Effector CD8-positive, alpha-beta T cell (primary cell): ENCODE data around the gene SCPEP1.
"Not testable (repeated sequence)": the region's sequence is repeated elsewhere in the genome, so short reads cannot be mapped to it uniquely, and the experiment has no call there.

ENCODE experiments used
- DNase-seq: peaks from one replicate; lab custom pipeline; 2025; lab: John Stamatoyannopoulos, UW

The SCPEP1 gene

DNA sequence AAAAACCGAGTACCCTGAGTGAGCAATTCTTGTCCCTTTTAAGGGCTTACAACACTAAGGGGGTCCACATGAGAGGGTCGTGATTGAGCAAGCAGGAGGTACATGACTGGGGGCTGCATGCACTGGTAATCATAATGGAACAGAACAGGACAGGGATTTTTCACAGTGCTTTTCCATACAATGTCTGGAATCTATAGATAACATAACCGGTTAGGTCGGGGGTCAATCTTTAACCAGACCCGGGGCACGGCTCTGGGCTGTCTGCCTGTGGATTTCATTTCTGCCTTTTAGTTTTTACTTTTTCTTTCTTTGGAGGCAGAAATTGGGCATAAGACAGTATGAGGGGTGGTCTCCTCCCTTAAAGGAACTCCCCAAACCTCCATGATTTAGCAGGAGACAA lies 12.2 kb upstream of the SCPEP1 start:
- DNase-seq: not testable (repeated sequence)

DNA sequence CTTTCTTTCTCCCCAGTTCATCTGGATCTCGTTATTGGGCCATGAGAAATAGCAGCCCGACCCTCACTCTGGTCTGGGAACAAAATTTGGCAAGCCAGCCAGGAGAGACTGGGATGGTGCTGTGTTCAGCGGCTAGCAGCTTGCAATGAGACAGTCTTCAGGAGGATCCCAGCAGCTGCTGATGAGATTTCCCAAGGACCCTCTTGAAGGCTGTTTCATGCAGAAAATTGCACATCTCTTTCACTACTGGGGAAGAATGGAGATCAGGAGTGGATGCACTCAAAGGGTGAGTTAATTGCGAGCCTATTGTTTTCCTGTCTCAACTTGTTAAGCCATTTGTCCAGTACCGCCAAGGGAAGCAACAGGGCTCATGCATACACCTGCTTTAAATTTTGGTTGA lies 11.6 kb upstream of the SCPEP1 start:
- no peak for DNase-seq

DNA sequence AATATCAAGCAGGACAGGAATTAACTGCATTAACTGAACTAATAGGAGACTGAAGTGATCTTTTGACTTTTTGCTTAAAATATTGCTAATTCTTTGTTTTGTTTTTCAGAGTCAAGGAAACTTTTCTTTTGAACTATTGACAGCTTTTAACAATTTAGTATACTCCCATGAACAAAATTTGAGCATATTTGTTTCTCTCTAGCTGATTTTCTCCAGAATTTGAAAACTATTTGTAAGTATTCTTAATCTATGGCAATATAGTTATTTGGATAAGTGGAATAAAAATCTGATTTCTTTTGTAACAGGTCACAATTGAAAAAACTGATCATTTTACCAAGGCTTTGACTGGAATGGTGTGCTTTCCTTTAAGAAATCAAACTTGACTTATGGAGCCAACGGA lies 7.0 kb upstream of the SCPEP1 start:
- DNase-seq: no peak

DNA sequence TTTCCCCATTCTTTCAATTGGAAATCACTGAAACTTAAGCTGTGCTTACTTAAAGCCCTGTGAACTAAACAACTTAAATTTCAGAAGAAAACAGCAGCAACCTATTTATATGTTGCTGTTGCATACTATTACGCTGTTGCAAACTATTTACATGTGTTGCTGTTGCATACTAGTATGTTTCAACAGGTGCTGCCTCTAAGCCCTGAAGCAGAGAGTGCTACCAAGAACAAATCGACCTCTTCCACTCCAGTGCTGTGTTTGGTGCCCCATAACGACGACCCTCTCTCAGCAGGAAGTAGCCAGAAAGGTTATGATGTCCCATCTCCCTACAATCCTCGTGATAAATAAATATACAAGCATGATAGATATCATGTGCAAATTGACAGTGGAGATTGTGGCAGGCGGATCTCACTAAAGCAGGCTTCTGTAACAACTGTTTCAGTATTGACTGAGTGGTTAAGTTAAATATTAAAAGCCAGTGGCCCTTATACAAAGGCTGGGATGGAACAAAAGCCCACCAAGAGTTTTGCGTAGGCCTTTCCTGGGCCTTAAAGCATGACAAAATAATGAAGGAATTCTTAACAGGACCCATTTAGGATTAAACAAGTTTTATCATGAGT lies 5.7 kb upstream of the SCPEP1 start:
- no peak for DNase-seq

DNA sequence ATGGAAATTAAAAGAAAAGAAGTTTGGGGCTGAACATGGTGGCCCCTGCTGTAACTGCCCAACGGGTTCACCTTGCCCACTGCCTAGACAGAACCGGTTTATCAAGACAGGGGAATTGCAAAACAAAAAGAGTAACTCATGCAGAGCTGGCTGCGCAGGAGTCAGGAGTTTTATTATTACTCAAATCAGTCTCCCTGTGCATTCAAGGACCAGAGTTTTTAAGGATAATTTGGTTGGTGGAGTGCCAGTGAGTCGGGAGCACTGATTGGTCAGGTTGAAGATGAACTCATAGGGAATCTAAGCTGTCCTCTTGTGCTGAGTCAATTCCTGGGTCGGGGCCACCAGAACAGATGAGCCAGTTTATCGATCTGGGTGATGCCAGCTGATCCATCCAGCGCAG lies 4.4 kb upstream of the SCPEP1 start:
- no peak for DNase-seq

DNA sequence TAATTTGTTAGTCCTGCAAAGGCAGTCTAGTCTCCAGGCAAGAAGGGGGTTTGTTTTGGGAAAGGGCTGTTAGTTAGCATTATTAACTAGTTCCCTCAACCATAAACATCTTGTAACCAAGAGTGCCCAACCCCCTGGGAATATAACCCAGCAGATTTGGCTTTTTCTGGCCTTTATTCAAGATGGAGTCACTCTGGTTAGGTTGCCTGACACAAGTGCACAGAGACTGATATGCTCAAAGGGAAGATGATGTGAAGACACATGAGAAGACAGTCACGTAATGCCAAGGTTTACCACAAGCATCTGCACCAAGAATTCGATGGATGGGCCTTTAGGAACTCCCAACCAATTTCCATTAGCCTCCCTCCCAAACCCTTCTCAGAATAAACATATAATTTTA lies 3.9 kb upstream of the SCPEP1 start:
- no peak for DNase-seq

DNA sequence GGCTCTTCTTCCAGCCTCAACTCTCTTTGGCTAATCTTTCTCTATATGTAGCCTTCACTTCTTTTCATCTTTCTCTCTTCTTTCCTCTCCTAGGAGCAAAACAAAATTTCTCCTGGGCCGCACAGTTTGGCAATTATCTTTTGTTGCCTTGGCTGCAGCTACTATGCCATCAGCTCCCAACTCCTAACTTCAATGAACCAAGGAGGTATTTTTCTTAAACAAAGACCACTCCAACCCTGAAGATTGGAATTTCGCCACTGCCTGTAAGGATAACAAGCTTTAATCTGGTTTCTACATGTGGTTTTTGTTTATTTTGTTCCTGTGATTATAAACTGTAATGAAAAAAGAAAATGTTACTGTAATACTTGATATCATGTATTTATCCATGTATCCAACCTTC lies 2.3 kb upstream of the SCPEP1 start:
- no peak for DNase-seq

DNA sequence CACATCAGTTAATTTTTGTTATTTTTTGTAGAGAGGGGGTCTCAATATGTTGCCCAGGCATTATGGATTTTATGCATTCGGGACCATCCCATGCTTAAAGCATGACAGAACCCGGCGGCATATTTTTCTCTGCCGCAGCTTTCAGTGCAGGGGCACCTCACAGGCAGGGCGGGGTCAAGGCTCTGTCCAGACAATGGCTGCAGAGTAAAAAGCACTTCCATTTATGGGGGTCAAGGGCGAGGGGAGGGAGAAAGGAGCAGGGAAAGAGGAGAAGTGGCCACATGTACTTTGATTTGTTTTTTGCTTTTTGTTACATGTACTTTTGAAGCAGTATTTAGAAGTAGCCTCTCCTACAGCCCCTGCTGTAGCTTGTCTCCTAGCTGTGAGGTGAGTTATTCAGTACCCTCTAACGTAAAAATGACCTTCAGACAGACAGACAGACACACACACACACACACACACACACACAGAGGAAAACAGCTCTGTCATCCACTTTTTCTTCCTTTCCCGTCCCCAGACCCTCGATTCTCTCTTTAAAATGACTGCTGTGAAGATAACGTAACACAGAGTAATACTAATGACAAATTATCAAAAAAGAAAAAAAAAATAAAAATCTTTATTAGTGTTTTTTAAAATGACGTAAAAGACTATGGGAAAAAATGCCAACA lies 856 bp upstream of the SCPEP1 start:
- no peak for DNase-seq

DNA sequence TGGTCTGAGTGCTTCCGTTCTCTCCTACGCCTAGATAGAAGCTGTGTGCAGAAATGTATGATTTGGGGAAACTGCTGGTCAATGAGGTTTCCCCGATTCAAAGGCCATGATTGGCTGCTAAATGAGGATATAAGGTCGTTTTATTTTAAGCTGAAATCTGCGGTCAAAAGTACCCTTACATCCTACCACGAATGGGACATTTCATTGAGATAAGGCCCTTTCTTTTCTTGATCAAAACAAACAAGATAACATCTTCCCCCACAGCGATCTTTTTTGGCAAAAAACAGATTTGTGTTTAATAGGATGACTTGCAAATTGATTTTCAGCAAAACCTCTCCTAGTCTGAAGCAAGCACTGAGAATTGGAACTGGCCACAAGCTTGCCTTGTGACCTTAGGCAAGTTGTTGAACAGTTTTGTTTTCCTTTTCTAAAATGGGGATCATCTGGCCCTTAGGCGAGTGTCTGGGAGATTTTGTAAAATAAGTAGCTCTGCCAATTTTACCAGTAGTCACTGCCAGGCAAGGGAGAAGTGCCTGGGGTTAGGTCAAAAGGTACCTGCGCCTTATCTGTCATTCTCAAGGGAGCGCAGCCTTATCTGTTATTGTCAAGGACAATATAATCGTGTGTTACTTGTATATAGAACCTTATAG lies 635 bp downstream of the SCPEP1 start:
- no peak for DNase-seq

DNA sequence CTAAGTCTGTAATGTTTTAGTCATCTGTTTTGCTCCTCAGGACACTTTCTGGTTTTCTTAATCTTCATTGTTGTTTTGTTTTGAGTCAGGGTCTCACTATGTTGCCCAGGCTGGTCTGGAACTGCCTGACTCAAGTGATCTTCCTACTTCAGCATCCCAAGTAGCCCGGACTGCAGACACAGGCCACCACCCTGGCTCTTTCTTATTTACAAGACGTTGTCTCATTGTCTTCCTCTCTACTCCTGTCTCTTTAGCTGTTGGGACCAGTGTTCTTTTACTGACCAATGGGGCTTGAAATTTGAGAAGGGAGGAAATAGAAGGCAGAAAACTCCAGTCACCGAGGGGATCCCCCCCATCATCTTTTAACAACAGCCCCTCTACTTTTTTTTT lies 1.2 kb downstream of the SCPEP1 start:
- DNase-seq: no peak

DNA sequence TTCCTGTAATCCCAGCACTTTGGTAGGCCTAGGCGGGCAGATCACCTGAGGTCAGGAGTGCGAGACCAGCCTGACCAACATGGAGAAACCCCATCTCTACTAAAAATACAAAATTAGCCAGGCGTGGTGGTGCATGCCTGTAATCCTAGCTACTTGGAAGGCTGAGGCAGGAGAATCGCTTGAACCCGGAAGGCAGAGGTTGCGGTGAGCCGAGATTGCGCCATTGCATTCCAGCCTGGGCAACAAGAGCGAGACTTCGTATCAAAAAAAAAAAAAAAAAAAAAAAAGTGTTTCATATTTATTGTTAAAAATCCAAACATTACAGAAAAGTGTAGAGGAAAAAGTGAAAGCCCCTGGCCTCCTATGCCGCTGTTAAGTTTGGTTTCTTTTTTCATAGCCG lies 2.6 kb downstream of the SCPEP1 start:
- not testable (repeated sequence) for DNase-seq

DNA sequence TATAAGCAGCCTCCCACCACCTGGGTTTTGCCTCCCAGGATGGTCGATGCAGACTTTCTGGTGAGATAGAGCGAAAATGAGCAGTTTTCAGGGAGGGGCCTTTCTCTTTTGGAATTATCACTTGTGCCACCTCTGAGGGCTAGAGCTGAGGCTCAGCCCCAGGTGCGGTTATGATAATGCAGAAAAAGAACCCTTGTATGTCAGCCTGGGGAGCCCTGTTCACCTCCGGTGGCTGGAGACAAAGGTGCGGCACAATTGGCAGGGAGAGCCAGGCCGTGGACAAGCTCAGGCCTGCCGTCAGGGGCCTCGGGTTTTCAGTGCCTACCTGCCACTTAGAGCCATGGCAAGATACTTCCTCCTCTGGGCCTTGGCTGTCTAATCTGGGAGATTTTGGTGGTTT lies 4.4 kb downstream of the SCPEP1 start:
- DNase-seq: no peak

DNA sequence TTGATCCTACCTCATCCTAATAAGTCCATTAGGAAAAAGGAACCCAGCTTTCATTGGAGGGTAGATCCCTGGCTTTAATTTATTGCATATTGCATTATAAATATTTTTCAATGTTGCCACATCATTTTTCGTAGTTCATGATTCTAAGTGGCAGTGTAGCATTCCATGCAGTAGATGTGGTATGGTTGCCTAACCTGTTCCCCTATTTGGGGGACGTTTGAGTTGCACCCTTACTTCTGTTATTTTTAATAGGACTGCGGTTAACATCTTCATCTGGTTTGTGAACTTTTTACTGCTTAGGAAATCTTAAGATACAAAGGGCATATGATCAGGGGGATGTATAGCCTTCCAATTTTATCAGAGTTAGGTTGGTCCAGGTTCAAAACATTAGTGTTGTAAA lies 5.4 kb downstream of the SCPEP1 start:
- no peak for DNase-seq

DNA sequence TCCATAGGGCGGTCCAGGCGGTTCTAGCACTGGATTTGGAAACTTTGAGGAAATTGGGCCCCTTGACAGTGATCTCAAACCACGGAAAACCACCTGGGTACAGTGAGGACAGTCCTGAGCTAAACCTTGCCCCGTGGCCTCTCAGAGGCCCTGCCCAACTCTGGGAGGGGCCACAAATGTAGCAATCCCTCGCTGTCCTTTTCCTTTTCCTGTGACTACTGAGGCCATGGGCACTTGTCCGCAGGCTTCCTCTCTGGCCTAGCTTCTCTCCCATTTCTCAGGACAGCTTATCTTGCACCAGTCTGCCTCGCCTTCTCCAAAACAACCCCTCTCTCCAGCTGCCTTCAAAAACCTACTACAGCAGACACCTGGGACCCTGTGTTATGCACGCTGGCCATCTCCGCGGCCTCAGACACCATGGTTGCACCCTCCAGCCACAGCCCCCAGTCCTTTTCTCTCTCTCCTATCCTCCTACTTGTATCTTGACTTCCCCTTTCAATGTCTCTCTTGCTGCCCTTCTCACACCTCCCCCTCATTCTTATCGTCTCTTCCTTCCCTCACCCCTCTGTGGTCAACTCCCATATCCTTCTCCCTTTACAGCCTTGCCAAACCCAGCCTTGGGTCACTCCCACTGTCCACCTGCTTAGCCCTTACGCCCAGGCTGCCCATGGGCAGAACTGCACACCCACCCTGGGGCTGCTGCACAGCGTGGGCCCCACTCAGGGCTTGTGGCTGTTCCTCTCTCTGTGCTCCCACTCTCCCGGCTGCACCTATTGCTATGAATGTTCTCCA lies 7.6 kb downstream of the SCPEP1 start:
- DNase-seq: no peak

DNA sequence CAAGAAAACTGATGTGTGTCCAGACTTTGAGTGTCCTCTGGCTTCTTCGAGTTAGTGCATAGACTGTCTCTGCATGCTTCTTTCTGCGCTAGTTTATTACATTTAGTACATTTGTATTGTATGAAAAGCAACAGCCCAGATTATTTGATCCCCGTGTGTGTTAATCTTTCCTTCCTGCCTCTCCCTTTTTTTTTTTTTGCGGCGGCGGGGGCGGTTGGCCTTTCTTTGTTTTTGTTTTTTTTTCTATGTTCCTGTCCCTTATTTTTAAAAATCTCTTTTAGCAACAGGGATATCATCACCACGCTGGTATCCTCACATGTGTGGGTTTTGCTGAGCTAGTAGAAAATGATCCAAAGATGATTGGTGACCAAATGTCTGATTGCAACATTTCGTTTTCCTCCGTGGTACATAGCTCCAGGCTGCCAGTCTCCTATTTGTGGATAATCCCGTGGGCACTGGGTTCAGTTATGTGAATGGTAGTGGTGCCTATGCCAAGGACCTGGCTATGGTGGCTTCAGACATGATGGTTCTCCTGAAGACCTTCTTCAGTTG lies 9.4 kb downstream of the SCPEP1 start:
- no peak for DNase-seq

DNA sequence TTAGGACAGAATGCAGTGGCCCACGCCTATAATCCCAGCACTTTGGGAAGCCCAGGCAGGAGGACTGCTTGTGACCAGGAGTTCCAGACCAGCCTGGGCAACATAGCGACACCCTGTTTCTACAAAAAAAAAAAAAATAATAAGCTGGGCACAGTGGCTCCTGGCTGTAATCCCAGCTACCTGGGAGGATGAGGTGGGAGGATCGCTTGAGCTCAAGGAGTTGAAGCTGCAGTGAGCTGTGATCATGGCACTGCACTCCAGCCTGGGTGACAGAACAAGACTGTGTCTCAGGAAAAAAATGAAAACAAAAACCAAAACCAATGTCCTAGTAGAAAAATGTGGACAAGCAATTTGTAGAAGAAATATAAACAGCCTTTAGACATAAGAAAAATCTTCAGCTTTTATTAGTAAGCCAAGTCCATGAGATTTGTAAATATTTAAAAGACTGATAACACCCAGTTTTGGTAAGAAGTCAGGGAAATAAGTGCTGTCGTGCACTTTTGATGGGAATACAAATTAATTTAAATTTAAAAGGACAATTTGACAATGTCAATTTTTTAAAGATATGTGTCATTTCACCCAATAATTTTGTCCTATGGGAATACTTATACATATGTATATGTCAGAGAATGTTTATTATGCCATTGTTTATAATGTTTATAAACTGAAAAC lies 11.1 kb downstream of the SCPEP1 start:
- DNase-seq: no peak

DNA sequence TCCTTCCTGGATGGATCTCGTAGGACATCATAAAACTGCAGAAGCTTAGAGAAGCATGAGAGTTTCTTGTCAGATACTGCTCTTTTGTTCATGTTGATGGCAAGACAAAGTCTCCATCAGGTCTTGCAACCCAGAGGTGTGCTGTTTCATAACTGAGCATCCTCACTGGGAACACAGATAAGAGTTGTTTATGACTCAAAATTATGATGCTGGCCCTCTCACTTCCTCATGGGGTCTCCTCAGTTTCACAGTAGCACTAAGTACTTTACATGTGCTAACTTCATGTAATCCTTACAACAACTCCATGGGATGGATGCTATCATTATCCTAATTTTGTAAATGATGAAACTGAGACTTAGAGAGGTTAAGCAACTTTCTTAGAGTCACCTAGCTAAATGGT lies 14.4 kb downstream of the SCPEP1 start:
- DNase-seq: no peak

DNA sequence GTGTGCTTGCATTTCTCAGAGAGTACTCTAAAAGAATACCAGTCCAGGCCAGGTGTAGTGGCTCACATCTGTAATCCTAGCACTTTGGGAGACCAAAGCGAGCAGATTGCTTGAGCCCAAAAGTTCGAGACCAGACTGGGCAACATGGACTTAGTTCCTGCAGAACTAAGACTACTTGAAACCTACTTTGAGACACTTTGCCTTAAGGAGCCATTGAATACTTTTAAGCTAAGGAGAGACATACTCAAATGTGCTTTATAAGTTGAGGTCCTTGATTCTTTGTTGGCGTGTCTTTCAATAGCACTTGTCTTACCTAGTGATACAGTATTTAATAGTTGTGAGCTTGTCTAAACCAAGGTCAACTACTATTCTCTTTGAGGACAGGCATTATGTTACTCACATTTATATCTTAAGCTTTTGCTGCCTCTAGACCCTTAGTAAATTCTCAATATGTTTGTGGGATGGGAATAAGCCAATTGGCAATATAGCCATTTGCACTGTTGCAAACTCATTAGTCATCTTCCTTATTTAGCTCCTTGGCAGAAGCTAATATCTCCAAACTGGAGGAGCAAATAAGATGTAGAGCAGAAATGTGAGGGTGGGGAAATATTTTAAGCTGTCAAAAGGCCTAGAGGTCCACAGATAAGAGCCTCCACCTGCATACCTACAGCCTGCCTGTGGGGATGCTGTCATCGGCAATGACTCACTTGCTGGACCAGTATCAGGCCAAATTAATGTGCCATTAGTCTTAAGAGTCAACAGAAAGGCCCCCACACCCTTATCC lies 16.3 kb downstream of the SCPEP1 start:
- no peak for DNase-seq

DNA sequence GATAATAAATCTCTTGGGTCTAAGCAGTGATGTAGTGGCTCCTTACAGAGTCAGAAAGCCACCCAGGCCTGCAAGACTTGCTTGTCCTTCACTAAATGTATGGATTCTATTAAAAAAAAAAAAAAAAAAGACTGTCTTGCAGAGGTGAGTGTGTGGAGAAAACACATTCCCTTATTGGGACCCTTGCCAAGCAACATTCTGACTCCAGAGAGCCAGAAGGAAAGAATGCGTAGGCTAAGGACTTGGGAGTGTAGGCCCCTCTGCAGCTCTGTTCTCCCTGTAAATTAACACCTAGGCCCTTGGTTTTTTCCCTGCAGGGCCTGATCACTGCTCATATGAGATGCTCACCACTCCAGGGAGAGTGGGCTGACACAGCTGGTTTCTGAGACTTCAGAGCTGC lies 17.8 kb downstream of the SCPEP1 start:
- DNase-seq: no peak

DNA sequence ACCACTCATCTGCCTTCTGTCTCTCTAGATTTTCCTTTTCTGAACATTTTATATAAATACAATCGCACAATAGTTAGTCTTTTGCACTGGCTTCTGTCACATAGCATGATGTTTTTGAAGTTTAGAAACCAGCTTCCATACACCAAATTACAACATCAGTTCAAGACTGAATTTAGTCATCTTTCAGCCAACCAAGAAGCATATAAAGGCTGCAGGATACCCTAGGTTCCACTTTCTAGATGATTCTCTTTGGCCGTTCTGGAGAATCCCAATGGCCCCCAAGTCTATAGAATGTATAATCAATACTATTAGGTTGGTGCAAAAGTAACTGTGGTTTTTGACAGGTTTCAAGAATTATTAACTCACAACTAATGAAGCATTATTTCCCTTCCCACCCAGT lies 19.4 kb downstream of the SCPEP1 start:
- DNase-seq: no peak

DNA sequence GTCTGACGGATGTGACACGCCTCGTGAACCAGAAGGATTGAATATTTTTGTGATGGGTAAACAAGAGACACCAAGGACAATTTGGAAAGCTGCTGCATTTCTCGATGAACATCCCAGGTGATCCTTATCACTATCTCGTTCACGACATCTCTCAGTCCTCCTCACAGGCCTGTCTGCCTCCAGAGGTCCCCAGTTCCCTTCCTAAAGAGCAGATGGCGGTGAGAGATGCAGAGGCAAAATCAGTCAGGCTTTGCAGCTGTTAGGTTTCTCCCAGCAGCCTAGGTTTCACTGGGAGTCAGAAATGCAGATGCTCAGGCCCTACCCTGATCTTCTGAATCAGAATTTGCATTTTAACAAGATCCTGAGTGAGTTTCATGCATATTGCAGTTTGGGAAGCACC lies 23.6 kb downstream of the SCPEP1 start:
- no peak for DNase-seq
